ENCODE results near the gene ITPKA.

- TF ChIP-seq, protein P1, sequence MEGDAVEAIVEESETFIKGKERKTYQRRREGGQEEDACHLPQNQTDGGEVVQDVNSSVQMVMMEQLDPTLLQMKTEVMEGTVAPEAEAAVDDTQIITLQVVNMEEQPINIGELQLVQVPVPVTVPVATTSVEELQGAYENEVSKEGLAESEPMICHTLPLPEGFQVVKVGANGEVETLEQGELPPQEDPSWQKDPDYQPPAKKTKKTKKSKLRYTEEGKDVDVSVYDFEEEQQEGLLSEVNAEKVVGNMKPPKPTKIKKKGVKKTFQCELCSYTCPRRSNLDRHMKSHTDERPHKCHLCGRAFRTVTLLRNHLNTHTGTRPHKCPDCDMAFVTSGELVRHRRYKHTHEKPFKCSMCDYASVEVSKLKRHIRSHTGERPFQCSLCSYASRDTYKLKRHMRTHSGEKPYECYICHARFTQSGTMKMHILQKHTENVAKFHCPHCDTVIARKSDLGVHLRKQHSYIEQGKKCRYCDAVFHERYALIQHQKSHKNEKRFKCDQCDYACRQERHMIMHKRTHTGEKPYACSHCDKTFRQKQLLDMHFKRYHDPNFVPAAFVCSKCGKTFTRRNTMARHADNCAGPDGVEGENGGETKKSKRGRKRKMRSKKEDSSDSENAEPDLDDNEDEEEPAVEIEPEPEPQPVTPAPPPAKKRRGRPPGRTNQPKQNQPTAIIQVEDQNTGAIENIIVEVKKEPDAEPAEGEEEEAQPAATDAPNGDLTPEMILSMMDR (IDR thresholded peaks at IDR 0.05; ENCODE audit: low read length): peak; percentile 95
- no peak for TF ChIP-seq EZH2 (IDR thresholded peaks at IDR 0.05; ENCODE audit: borderline replicate concordance, low read length)
Observed at GRCh38 chr15:41465822-41466421, 27.8 kb upstream of the ITPKA start.

Measured in OCI-LY1 (cell line).